Ovary (tissue), 3 donors: ENCODE data around the gene ADH1A.

Experiments used
- CTCF ChIP-seq, 3 donors: fragments of 450-650 bp in 2 of 3; fragments of 200-600 bp in 1 of 3; IDR thresholded peaks; one replicate each; pipeline versions ENCODE4 v1.5.1 to v1.8.0; 2016 to 2022; ENCODE audit warnings: antibody characterized with exemption in 3 of 3, mild to moderate bottlenecking in 1 of 3
- POLR2A ChIP-seq: fragments of 450-650 bp; IDR thresholded peaks from one replicate; pipeline ENCODE4 v1.6.1; 2017; ENCODE audit warnings: antibody characterized with exemption, mild to moderate bottlenecking, moderate library complexity
- donor health status: DM: no; HTN: no; CAD: no.

GRCh38 chr4:99323756-99324155 lies 33.0 kb upstream of the ADH1A start:
- TF ChIP-seq CTCF (IDR thresholded peaks at IDR 0.05) (no peak), POLR2A (no peak)
